Measurements from ENCODE around the gene PAK1. TPM values are rescaled to one million over a fixed set of nuclear protein-coding genes. Genes with fewer than 3 reads are reported as not detected.

Gene PAK1
- polyA plus RNA-seq, 1 donor = 102 TPM

- DNase-seq = no peak
Measured at GRCh38 chr11:77436969-77437368, 36.9 kb downstream of the PAK1 start.

- no peak for DNase-seq
Measured at GRCh38 chr11:77436506-77436905, 37.4 kb downstream of the PAK1 start.

- no peak for DNase-seq
Measured at GRCh38 chr11:77435972-77436371, 37.9 kb downstream of the PAK1 start.

GRCh38 chr11:77431813-77432212 lies 42.1 kb downstream of the PAK1 start:
- no peak for DNase-seq

- DNase-seq = no peak
Measured at GRCh38 chr11:77428598-77428997, 45.3 kb downstream of the PAK1 start.

GRCh38 chr11:77425346-77425745 lies 48.5 kb downstream of the PAK1 start:
- no peak for DNase-seq

GRCh38 chr11:77424644-77425043 lies 49.2 kb downstream of the PAK1 start:
- no peak for DNase-seq

- DNase-seq = no peak
Measured at GRCh38 chr11:77423624-77424023, 50.3 kb downstream of the PAK1 start.

- DNase-seq = no peak
Measured at GRCh38 chr11:77422687-77423086, 51.2 kb downstream of the PAK1 start.

- DNase-seq = no peak
Measured at GRCh38 chr11:77421041-77421723, 52.7 kb downstream of the PAK1 start.

- DNase-seq = no peak
Measured at GRCh38 chr11:77418971-77419597, 54.8 kb downstream of the PAK1 start.

GRCh38 chr11:77418155-77418970 lies 55.5 kb downstream of the PAK1 start:
- no peak for DNase-seq

GRCh38 chr11:77416357-77416756 lies 57.5 kb downstream of the PAK1 start:
- DNase-seq = no peak

GRCh38 chr11:77413850-77414460 lies 59.9 kb downstream of the PAK1 start:
- DNase-seq = no peak

GRCh38 chr11:77412814-77413213 lies 61.1 kb downstream of the PAK1 start:
- DNase-seq = no peak

- peak; percentile 78 for DNase-seq
Measured at GRCh38 chr11:77411717-77412441, 62.0 kb downstream of the PAK1 start.

GRCh38 chr11:77411137-77411707 lies 62.7 kb downstream of the PAK1 start:
- no peak for DNase-seq

GRCh38 chr11:77410076-77410827 lies 63.6 kb downstream of the PAK1 start:
- no peak for DNase-seq

- DNase-seq = no peak
Measured at GRCh38 chr11:77409046-77409445, 64.8 kb downstream of the PAK1 start.

- no peak for DNase-seq
Measured at GRCh38 chr11:77407613-77408012, 66.3 kb downstream of the PAK1 start.

- no peak for DNase-seq
Measured at GRCh38 chr11:77406396-77406795, 67.5 kb downstream of the PAK1 start.
